ENCODE measurements around the gene DNAH17.

- TF ChIP-seq POLR2AphosphoS5 (IDR thresholded peaks at IDR 0.05; ENCODE audit: low read depth, low read length) (no peak), POLR2A (IDR thresholded peaks at IDR 0.05; ENCODE audit: low read depth, low read length) (no peak), TAF1 (IDR thresholded peaks at IDR 0.05; ENCODE audit: borderline replicate concordance, low read depth, low read length) (no peak)
Observed at GRCh38 chr17:78468366-78468765, 108.8 kb downstream of the DNAH17 start.

All from GM12892 (cell line).